GM18867 (cell line): Measurements from ENCODE around the gene GSTK1.
"Not testable (repeated sequence)": the region's sequence is repeated elsewhere in the genome, so short reads cannot be mapped to it uniquely, and the experiment has no call there.

Experiments
- ATAC-seq: cut with Tn5 transposase; IDR thresholded peaks from one replicate; pipeline ENCODE4 v1.9.1; 2021; ENCODE audit warnings: mild to moderate bottlenecking, moderate library complexity; ENCODE audit not compliant: unreplicated experiment

The GSTK1 gene

GRCh38 chr7:143263266-143264195 lies at the start of gene GSTK1:
Gene GSTK1, plus strand, starts transcription at chr7:143263441. Its CDS starts 73 bp downstream, at chr7:143263514.
- ATAC-seq, result peak; percentile 97

DNA sequence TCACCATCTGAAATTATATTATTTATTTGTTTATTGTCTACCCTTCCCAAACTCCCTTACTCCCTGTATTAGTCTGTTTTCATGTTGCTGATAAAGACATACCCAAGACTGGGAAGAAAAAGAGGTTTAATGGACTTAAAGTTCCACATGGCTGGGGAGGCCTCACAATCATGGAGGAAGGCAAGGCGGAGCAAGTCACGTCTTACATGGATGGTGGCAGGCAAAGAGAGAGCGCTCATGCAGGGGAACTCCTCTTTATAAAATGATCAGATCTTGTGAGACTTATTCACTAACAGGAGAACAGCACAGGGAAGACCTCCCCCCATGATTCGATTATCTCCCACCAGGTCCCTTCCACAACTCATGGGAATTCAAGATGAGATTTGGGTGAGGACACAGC lies 49.8 kb upstream of the GSTK1 start:
- not testable (repeated sequence) for ATAC-seq

DNA sequence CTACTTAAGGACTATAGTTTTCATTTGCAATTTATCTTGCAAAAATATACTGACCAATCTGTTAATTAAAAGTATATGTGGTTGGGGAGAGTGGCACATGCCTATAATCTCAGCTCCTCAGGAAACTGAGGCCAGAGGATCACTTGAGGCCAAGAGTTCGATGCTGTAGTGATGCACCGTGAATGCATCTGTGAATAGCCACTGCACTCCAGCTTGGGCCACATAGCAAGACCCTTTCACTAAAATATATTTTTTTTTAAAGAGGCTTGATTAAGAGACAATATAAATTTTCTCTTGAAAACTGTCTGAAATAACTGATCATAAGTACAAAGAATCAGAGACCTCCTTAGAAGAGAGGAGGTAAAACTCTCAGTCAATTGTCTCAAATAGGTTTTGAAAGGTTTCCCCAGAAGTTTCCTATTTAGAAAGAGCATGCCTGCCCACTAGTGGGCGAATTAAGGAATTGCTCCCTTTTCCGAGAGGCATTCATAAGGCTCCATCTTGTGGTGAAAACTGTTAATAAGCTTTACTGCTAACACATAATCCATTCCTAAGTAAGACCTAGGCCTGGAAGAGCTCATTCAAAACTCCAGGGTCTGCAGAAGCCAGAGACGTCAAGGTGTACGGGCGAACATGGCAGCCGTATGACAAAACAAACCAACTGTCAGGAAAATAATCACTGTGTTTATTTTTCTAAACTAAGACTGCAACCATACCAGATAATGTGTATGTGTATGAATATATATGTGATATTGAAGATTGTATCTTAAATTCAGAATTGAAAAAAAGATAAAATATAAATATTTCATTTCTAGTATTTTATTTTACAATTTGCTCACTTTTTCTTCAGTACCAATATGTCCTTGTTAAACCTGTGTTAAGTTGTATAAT lies 48.2 kb upstream of the GSTK1 start:
- peak; percentile 95 for ATAC-seq

- no peak for ATAC-seq
Observed at GRCh38 chr7:143216151-143216550, 47.1 kb upstream of the GSTK1 start.

- no peak for ATAC-seq
Observed at GRCh38 chr7:143216686-143217085, 46.6 kb upstream of the GSTK1 start.

GRCh38 chr7:143217806-143218205 lies 45.4 kb upstream of the GSTK1 start:
- ATAC-seq, result no peak

DNA sequence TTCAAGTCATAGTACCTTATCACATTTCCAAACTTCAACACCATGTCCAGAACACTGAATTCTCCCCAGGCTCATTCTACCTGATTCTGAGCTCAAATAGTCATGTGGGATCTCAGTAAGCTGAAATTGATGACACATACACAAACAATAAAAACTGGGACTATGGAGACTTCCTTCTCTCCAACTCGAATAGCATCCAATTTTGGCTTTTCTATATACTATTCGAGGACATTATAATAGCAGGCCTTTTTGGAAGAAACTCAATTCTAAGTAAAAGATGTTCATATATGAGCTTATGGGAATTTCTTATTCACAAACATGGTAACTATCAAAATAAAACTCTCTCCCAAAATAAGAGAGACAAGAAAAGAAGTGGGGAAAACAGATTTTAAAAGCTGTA lies 42.0 kb upstream of the GSTK1 start:
- no peak for ATAC-seq

GRCh38 chr7:143221737-143222136 lies 41.5 kb upstream of the GSTK1 start, which contains the start of gene TAS2R40:
Gene TAS2R40, plus strand, starts transcription at chr7:143222037. Its CDS starts 42 bp downstream, at chr7:143222079.
- ATAC-seq, result no peak

DNA sequence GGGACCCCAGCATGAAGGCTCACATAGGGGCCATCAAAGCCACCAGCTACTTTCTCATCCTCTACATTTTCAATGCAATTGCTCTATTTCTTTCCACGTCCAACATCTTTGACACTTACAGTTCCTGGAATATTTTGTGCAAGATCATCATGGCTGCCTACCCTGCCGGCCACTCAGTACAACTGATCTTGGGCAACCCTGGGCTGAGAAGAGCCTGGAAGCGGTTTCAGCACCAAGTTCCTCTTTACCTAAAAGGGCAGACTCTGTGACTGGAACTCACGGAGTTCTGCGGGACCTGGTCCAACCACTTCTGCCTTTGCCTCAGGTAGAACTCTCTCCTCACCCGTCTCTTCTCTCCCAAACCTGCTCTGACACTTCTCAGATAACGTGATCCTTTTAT lies 40.5 kb upstream of the GSTK1 start:
- no peak for ATAC-seq

DNA sequence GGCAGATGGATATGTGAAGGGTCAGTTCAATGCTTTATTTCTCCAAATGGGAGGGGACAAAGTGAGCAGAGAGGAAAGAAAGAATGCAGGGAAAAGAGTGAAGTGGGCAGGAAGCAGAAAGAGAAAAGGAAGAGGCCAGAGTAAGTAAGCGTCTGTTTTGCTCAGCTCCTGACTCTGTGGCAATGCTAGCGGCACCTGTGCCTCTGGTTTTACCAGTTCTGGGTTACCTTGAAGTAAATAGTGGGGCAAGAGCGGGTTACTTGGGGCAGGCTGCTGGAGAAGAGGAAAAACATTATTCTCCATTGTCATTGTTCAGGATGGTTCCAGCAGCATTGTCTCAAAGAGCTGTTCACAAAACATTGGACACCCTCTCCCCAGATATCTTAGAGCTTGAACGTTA lies 39.5 kb upstream of the GSTK1 start:
- no peak for ATAC-seq

DNA sequence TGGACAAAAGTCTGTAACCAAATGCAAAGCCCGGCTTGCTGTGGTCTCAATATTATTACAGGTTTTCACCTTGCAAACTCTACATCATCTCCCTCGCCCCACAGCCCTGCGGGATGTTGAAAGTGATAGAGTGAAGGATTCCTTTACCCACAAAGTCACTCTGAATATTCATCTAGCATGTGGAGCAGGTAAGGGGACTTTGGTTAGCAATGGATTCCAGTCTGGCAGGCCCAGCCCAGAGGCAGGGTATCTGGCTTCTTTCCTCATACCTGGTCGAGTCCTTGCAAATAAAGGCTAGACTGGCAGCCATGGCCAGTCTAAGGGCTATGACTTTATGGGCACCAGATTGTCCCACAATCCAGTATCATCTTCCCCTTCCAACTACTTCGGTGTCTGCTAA lies 38.2 kb upstream of the GSTK1 start:
- ATAC-seq, result no peak

DNA sequence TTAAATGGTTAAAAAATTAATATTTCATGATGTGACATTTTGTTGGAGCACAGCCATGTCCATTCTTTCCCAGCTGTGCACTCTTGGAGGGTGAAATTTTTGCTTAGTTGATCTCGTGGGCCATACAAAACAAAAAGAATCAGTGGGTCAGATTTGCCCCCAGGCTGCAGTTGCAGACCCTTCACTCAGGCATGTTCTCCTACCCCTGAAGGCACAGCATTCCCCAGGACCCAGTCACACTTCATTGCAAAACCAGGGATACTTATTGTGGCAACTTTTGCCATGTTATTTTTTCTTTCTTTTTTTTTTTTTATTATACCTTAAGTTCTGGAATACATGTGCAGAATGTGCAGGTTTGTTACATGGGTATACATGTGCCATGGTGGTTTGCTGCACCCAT lies 35.4 kb upstream of the GSTK1 start:
- ATAC-seq, result no peak

GRCh38 chr7:143229054-143229790 lies 34.0 kb upstream of the GSTK1 start:
- no peak for ATAC-seq

DNA sequence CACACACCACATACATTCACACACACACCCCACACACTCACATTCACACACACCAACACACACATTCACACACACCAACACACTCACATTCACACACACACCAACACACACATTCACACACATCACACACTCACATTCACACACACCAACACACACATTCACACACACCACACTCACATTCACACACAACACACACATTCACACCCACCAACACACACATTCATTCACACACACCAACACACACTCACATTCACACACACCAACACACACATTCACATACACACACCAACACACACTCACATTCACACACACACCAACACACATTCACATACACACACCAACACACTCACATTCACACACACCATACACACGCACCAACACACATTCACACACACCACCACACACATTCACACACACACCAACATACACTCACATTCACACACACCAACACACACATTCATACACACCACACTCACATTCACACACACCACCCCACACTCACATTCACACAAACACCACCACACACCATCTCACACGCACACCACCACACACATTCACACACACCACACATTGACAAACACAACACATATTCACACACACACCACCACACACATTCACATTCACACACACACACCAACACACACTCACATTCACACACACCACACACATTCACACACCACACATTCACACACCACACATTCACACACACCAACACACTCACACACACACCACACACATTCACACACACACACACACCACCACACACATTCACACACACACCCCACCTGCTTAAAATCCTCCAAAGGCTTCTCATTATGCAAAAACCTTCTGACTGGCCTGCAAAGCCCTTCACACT lies 32.4 kb upstream of the GSTK1 start:
- ATAC-seq, result no peak

DNA sequence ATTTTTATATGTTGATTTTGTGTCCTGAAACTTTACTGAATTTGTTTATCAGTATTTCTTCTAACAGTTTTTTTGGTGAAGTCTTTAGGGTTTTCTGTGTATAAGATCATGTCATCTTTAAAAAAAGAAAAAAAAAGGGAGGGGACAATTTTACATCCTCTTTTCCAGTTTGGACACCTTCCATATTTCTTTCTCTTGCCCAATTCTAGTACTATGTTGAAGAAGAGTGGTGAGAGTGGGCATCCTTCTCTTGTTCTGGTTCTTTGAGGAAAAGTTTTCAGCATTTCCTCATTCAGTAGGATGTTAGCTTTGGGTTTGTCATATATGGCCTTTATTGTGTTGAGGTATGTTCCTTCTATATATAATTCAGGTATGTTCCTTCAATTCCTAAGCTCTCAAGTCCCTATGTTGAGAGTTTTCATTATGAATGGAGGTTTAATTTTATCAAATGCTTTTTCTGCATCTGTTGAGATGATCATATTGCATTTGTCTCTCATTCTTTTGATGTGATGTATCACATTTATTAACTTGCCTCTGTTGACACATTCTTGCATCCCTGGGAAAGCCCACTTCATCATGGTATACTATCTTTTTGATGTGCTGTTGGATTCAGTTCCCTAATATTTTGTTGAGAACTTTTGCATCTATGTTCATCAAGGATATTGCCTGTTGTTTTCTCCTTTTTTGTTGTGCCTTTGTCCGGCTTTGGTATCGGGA lies 29.3 kb upstream of the GSTK1 start:
- no peak for ATAC-seq

GRCh38 chr7:143234533-143234875 lies 28.7 kb upstream of the GSTK1 start:
- ATAC-seq, result no peak

DNA sequence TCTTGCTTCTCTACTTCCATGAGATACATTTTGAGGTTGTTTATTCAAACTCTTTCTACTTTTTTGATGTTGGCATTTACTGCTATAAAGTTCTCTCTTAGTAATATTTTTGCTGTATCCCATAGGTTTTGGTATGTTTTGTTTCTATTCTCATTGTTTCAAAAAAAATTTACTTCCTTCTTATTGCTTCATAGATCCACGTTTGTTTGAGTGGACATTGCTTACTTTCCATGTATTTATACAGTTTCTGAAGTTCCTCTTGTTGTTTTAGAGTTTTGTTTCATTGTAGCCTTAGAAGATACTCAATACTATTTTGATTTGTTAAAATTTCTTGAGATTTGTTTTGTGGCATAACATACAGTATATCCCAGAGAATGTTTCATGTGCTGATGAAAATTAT lies 27.7 kb upstream of the GSTK1 start:
- no peak for ATAC-seq

- no peak for ATAC-seq
Observed at GRCh38 chr7:143236408-143236990, 26.7 kb upstream of the GSTK1 start.

DNA sequence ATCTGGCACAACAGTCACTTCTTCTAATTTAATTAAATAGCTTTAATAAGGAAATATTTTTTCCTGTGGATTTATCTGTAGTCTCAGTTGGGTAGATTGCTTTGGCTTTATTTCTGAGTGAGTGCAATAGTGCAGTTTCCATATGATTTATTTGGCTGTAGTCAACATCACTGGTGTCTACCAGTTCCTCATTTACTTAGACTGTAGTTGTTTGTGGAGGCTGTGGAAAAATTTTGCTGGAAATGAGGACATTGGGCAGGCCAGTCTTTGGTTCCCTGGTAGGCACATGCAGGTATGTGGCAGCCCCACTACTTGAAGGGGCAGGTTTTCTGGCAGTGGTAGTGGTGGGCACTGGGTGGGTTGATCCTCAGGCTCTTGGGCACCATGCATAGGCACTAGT lies 25.9 kb upstream of the GSTK1 start:
- no peak for ATAC-seq
